ENCODE data around the gene SINHCAF.

SINHCAF gene

DNA sequence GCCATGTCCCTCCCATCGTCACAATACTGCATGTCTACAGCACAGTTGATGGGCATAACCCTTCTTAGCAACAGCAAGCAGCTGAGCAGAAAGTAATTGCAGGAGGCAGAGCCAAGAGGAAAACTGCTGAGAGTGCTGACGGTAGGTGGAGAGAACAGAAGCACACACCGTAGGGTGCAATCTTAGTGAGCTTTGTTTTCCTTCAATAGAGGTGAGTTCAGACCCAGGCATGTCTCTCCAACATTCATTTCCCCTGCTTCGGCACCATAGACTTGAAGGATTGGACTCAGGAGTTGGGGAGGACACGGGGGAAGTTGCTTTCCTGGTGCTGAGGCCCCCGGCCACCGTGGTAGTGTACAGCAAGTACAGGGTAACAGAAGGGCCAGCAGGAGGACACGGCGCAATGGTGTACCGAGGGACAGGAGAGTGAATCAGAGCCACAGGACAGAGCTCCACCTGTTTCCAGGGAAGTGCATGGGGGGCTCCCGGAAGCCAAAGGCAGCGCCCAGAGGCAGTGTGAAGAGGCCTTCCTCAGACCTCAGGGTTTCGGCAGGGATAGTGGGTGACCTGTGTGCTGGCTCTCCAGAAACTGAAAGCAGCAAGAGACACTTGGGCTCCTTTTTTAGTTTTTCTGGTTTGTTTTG, 36.3 kb upstream of the SINHCAF start:
- no peak overlapping the region for H3K4me3 ChIP-seq

DNA sequence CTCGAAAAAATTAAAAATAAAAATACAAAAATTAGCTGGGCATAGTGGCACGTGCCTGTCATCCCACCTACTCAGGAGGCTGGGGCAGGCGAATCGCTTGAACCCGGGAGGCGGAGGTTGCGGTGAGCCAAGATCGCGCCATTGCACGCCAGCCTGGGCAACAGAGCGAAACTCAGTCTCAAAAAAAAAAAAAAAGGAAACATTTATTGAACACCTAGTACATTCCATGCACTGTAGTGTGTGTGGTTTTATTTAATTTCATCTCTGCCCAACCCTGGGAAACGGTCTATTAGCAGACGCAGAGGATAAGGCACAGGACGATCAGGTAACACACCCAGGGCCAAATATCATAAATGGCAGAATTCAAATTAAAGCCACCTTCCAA, 35.8 kb upstream of the SINHCAF start:
- no peak for DNase-seq
- no peaks in the 10 kb centered on the region for H3K9me3 ChIP-seq
- peaks cover 0 to 9% (median 0%) of the 10 kb centered on the region in 4 donors for H3K4me1 ChIP-seq
- intact Hi-C loops (cut with DNase I; ENCODE audit: low total_unique reads) = no loop called here
- no peaks in the 10 kb centered on the region for H3K36me3 ChIP-seq
- TF ChIP-seq, protein P1, sequence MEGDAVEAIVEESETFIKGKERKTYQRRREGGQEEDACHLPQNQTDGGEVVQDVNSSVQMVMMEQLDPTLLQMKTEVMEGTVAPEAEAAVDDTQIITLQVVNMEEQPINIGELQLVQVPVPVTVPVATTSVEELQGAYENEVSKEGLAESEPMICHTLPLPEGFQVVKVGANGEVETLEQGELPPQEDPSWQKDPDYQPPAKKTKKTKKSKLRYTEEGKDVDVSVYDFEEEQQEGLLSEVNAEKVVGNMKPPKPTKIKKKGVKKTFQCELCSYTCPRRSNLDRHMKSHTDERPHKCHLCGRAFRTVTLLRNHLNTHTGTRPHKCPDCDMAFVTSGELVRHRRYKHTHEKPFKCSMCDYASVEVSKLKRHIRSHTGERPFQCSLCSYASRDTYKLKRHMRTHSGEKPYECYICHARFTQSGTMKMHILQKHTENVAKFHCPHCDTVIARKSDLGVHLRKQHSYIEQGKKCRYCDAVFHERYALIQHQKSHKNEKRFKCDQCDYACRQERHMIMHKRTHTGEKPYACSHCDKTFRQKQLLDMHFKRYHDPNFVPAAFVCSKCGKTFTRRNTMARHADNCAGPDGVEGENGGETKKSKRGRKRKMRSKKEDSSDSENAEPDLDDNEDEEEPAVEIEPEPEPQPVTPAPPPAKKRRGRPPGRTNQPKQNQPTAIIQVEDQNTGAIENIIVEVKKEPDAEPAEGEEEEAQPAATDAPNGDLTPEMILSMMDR (IDR thresholded peaks at IDR 0.05) = no peak
- H3K4me3 ChIP-seq = no peak overlapping the region
- no peak overlapping the region for H3K27ac ChIP-seq
- no peaks in the 10 kb centered on the region for H3K27me3 ChIP-seq

More for the DNA sequence above, 36.3 kb upstream of the SINHCAF start:
- TF ChIP-seq, protein P1 (IDR thresholded peaks at IDR 0.05) = no peak
- H3K27ac ChIP-seq = no peak overlapping the region
- H3K27me3 ChIP-seq = no peaks in the 10 kb centered on the region
- peaks cover 0 to 9% (median 0%) of the 10 kb centered on the region in 4 donors for H3K4me1 ChIP-seq
- DNase-seq = no peak
- no peaks in the 10 kb centered on the region for H3K36me3 ChIP-seq
- intact Hi-C loops (cut with DNase I; ENCODE audit: low total_unique reads) = no loop called here
- no peaks in the 10 kb centered on the region for H3K9me3 ChIP-seq

DNA sequence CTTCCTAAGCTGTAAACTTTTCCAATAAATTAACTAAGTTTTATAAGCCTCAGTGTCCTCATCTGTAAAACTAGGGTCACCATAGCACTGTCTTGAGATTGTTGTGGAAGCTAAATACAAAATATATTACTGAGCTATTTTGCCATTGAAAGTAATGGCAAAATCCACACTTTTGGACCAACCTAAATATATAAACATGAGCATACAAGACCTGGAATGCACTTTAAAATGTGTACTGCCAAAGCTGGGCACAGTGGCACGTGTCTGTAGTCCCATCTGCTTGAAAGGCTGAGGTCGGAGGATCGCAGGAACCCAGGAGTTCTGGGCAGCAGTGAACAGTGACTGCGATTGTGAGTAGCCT, 29.8 kb upstream of the SINHCAF start:
- no peak overlapping the region for H3K4me3 ChIP-seq
- no peaks in the 10 kb centered on the region for H3K4me1 ChIP-seq
- H3K36me3 ChIP-seq = no peaks in the 10 kb centered on the region
- no peak overlapping the region for H3K27ac ChIP-seq
- H3K9me3 ChIP-seq = no peaks in the 10 kb centered on the region
- intact Hi-C loops (cut with DNase I; ENCODE audit: low total_unique reads) = no loop called here
- TF ChIP-seq, protein P1 (IDR thresholded peaks at IDR 0.05) = no peak
- no peak for DNase-seq
- H3K27me3 ChIP-seq = no peaks in the 10 kb centered on the region

DNA sequence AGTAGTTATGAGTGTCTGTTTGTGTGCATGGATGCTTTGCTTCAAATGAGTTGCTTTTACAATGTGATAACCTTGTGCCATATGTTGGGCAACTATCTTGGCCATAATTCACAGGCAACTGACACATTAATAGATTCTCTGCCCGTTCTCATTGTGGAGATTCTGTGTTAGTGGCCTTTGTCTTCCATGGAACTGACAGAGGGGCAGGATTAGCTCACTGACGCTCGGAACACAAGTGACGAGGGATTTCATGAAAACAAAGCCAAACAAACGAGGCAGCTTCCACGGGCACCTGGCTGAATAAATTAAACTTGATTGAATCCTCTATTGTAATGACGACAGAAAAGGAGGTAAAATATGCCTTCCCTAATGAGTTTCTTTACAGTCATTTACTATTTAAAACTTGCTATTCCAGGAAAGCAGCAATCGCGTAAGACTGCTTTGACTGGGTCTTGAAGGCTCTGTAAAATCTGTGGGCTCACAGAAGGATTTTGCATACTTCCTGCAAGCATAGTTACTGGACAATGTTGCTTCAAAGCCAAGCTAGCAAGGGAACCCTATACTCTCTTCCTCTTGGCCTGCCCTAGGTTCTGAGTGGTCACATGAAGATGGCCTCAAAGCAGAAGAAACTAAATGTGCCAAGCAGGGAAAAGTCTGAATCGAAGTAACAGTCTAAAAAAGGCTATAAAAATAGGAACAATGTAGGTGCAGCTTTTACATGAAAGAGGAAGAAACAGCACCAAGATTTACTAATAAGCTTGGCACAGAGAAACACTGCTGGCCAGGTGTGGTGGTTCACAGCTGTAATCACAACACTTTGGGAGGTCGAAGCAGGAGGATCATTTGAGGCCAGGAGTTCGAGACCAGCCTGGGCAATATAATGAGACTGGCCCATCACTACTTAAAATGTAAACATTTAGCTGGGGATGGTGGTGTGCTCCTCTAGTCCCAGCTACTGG, 28.1 kb upstream of the SINHCAF start:
- Histone ChIP-seq H3K27ac (no peak overlapping the region), H3K4me1 (no peaks in the 10 kb centered on the region), H3K9me3 (no peaks in the 10 kb centered on the region), H3K36me3 (no peaks in the 10 kb centered on the region), H3K4me3 (no peak overlapping the region), H3K27me3 (no peaks in the 10 kb centered on the region)
- DNase-seq = no peak
- intact Hi-C loops (cut with DNase I; ENCODE audit: low total_unique reads) = no loop called here
- TF ChIP-seq, protein P1 (IDR thresholded peaks at IDR 0.05) = no peak

DNA sequence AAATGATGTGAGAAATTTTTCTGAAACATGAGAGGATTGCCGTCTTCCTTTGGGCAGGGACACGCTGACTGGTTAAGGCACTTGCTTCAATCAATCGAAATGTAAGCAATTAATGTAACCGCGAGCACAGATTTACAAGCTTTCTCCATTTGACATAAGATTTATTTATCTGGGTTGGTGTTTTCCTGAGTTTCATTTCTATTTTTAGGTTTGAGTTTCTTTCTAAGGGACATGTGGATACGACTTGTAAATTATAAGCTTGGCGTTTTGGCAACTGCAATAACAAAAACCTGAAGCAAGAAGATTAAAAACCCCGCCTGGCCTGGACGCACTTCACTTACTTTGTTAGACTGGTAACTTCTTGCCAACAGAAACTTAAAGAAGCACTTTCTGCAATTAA, 20.3 kb upstream of the SINHCAF start:
- no peaks in the 10 kb centered on the region for H3K36me3 ChIP-seq
- no peaks in the 10 kb centered on the region for H3K27me3 ChIP-seq
- DNase-seq = no peak
- no peak overlapping the region for H3K4me3 ChIP-seq
- peaks cover 0 to 5% (median 0%) of the 10 kb centered on the region in 4 donors for H3K4me1 ChIP-seq
- no peaks in the 10 kb centered on the region for H3K9me3 ChIP-seq
- intact Hi-C loops (cut with DNase I; ENCODE audit: low total_unique reads) = no loop called here
- H3K27ac ChIP-seq = no peak overlapping the region
- TF ChIP-seq, protein P1 (IDR thresholded peaks at IDR 0.05) = no peak

Data from tibial artery (tissue), 4 donors.